K562 (cell line): ENCODE data around the gene SEMA3C.

Experiments used
- ARHGAP35 ChIP-seq: fragments of 450-650 bp; IDR thresholded peaks from 2 replicates; pipeline ENCODE4 v1.6.1; 2018; ENCODE audit not compliant: partially characterized antibody
- BRCA1 ChIP-seq, 2 experiments: fragments of 450-650 bp in 1 of 2; sonication (generic) in 1 of 2; formaldehyde crosslinking in 1 of 2; IDR thresholded peaks; 2 replicates each; pipeline versions ENCODE4 v1.5.0 to v1.6.1; 2017 to 2020; ENCODE audit warnings: mild to moderate bottlenecking in 1 of 2, missing genetic modification reagents in 1 of 2
- EHMT2 ChIP-seq: fragments of 450-650 bp; IDR thresholded peaks from 2 replicates; pipeline ENCODE4 v1.6.1; 2018; ENCODE audit warnings: antibody characterized with exemption
- KAT2B ChIP-seq: IDR thresholded peaks from one replicate; pipeline ENCODE4 v1.6.1; 2012; ENCODE audit warnings: low read depth, mild to moderate bottlenecking, control low read depth, inconsistent platforms, low read length, moderate library complexity
- MAFF ChIP-seq: IDR thresholded peaks from 2 replicates; pipeline ENCODE4 v1.6.1; 2012; ENCODE audit warnings: low read length, improper control_type of control experiment
- NFE2L1 ChIP-seq: fragments of 450-650 bp; IDR thresholded peaks from 2 replicates; pipeline ENCODE4 v1.6.1; 2016; ENCODE audit warnings: missing genetic modification characterization, low read depth, mild to moderate bottlenecking, missing compliant biosample characterization, moderate library complexity, borderline replicate concordance
- SP1 ChIP-seq: sonication (generic); formaldehyde crosslinking; IDR thresholded peaks from 2 replicates; pipeline ENCODE4 v1.8.1; 2022; ENCODE audit warnings: mild to moderate bottlenecking, missing genetic modification reagents
- THRB ChIP-seq: fragments of 450-650 bp; formaldehyde crosslinking; conservative IDR thresholded peaks from 2 replicates; pipeline ENCODE4 v1.4.0; 2022; ENCODE audit warnings: mild to moderate bottlenecking, missing genetic modification characterization
- YY1 ChIP-seq, 3 experiments: IDR thresholded peaks; 2 replicates each; pipeline ENCODE4 v1.6.1; 2011; ENCODE audit warnings: low read length in 2 of 3, mild to moderate bottlenecking in 2 of 3, moderate library complexity in 2 of 3, borderline replicate concordance in 1 of 3, control low read depth in 1 of 3, low read depth in 1 of 3; ENCODE audit not compliant: insufficient read depth in 3 of 3, insufficient replicate concordance in 2 of 3, control insufficient read depth in 1 of 3, insufficient read length in 1 of 3; ENCODE audit errors: extremely low read depth in 1 of 3
- ZNF197 ChIP-seq: fragments of 200-800 bp; sonication (Bioruptor generic); IDR thresholded peaks from 2 replicates; pipeline ENCODE4 v1.6.1; 2016; ENCODE audit warnings: low read depth, missing genetic modification characterization, missing compliant biosample characterization
- ZNF282 ChIP-seq: sonication (generic); formaldehyde crosslinking; IDR thresholded peaks from 2 replicates; pipeline ENCODE4 v1.8.1; 2023; ENCODE audit warnings: missing genetic modification reagents
- TF ChIP-seq, protein P1 (sequence below), 2 experiments: fragments of 450-650 bp in 1 of 2; sonication (generic) in 1 of 2; formaldehyde crosslinking in 1 of 2; IDR thresholded peaks in 1 of 2; conservative IDR thresholded peaks in 1 of 2; 2 replicates each; pipeline versions ENCODE4 v1.6.1 to v1.8.1; 2016 to 2023; ENCODE audit warnings: mild to moderate bottlenecking in 2 of 2, moderate library complexity in 2 of 2, inconsistent platforms in 1 of 2, missing genetic modification reagents in 1 of 2

GRCh38 chr7:80889525-80889924 is 29.3 kb downstream of the SEMA3C start:
- TF ChIP-seq MAFF (peak; percentile 71; the same call in 1 of the 2 replicates), THRB (no peak), ZNF282 (CRISPR knock-in tag) (no peak), YY1 (IDR thresholded peaks at IDR 0.05; ENCODE audit: borderline replicate concordance in 1 of 3, control insufficient read depth in 1 of 3, extremely low read depth in 1 of 3, insufficient read depth in 3 of 3, insufficient read length in 1 of 3, insufficient replicate concordance in 2 of 3, low read depth in 1 of 3, low read length in 2 of 3) (no peak), SP1 (CRISPR knock-in tag) (no peak), NFE2L1 (no peak), ARHGAP35 (no peak), EHMT2 (no peak), BRCA1 (IDR thresholded peaks at IDR 0.05) (no peak), BRCA1 (CRISPR knock-in tag; IDR thresholded peaks at IDR 0.05) (no peak), ZNF197 (no peak), KAT2B (no peak)
- TF ChIP-seq, protein P1, sequence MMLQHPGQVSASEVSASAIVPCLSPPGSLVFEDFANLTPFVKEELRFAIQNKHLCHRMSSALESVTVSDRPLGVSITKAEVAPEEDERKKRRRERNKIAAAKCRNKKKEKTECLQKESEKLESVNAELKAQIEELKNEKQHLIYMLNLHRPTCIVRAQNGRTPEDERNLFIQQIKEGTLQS (IDR thresholded peaks at IDR 0.05), result no peak
- TF ChIP-seq, protein P1 (CRISPR knock-in tag; conservative IDR thresholded peaks at IDR 0.05), result no peak
